HCT116 (cell line): ENCODE measurements around the gene UPF1. TPM values are rescaled to one million over a fixed set of nuclear protein-coding genes. Genes with fewer than 3 reads are reported as not detected.

ENCODE experiments used
- ATAC-seq: fragments of 200-7000 bp; cut with Tn5 transposase; 2 replicates; pipeline ENCODE4 v1.9.1; 2020; ENCODE audit warnings: mild to moderate bottlenecking, moderate library complexity
- BruUV-seq: library from RNA; stranded (reverse); fragments of 400-500 nt; replicated peaks from 2 replicates; lab custom pipeline; 2021; lab: Mats Ljungman, UMichigan
- CTCF ChIA-PET: fragments of 300-600 bp; sonication (Branson Sonifier 250); formaldehyde crosslinking; loops from one replicate; lab custom pipeline; 2021; ENCODE audit warnings: antibody characterized with exemption; lab: Charles Lee
- POLR2A ChIA-PET: fragments of 300-600, 350-600 bp; sonication (Branson Sonifier 250); formaldehyde crosslinking; loops from one replicate; lab custom pipeline; 2021; ENCODE audit warnings: antibody characterized with exemption; lab: Charles Lee
- RAD21 ChIA-PET, 2 experiments: fragments of 300-600 bp; sonication (Branson Sonifier 250); formaldehyde crosslinking; loops; one replicate each; lab custom pipeline; 2023; ENCODE audit warnings: low total read pairs in 2 of 2; ENCODE audit not compliant: uncharacterized antibody in 2 of 2, unreplicated experiment in 2 of 2, low non-redundant PET in 1 of 2; lab: Charles Lee
- DNase-seq: peaks from one replicate; pipeline ENCODE4 v3.0.0-alpha.2; 2010; ENCODE audit warnings: low read depth, low spot score
- H2AFZ ChIP-seq: fragments of 200-600 bp; shearing (Covaris generic), sonication (generic); 2 replicates; pipeline ENCODE4 v1.6.1; 2017; ENCODE audit warnings: low read depth, mixed run types, mixed read lengths, antibody characterized with exemption, low read length; ENCODE audit not compliant: poor library complexity, severe bottlenecking
- H3K27ac ChIP-seq: 2 replicates; pipeline ENCODE4 v1.5.1; 2012; ENCODE audit warnings: low read depth, low read length
- H3K27me3 ChIP-seq: fragments of 200-600 bp; sonication (generic); 2 replicates; pipeline ENCODE4 v1.6.1; 2016; ENCODE audit warnings: mixed run types, low read length, mixed read lengths; ENCODE audit not compliant: insufficient read depth
- H3K36me3 ChIP-seq, 2 experiments: fragments of 200-500 bp in 1 of 2; fragments of 200-600 bp in 1 of 2; sonication (Bioruptor generic) in 1 of 2; sonication (generic) in 1 of 2; 2 replicates each; pipeline versions ENCODE4 v1.5.1 to v1.6.1; 2014 to 2016; ENCODE audit warnings: low read length in 2 of 2, inconsistent platforms in 1 of 2, mixed read lengths in 1 of 2, mixed run types in 1 of 2; ENCODE audit not compliant: insufficient read depth in 2 of 2, control insufficient read depth in 1 of 2
- H3K4me1 ChIP-seq, 2 experiments: fragments of 200-600 bp in 1 of 2; sonication (generic) in 1 of 2; 2 replicates each; pipeline versions ENCODE4 v1.5.1 to v1.6.1; 2012 to 2017; ENCODE audit warnings: low read length in 2 of 2, inconsistent platforms in 1 of 2, mild to moderate bottlenecking in 1 of 2, mixed read lengths in 1 of 2, mixed run types in 1 of 2, moderate library complexity in 1 of 2; ENCODE audit not compliant: insufficient read depth in 2 of 2, control insufficient read depth in 1 of 2
- H3K4me2 ChIP-seq: fragments of 200-600 bp; sonication (generic); 2 replicates; pipeline ENCODE4 v1.6.1; 2017; ENCODE audit warnings: mixed run types, low read length, mixed read lengths
- H3K4me3 ChIP-seq, 2 experiments: fragments of 200-600 bp in 1 of 2; sonication (generic) in 1 of 2; replicated peaks in 1 of 2; 2 replicates each; pipeline ENCODE4 v1.5.1; 2011 to 2016; ENCODE audit warnings: low read length in 2 of 2, control low read depth in 1 of 2, low read depth in 1 of 2, mild to moderate bottlenecking in 1 of 2, mixed read lengths in 1 of 2, mixed run types in 1 of 2
- H3K79me2 ChIP-seq: fragments of 200-600 bp; sonication (generic); 2 replicates; pipeline ENCODE4 v1.6.1; 2017; ENCODE audit warnings: mild to moderate bottlenecking, mixed run types, low read length, moderate library complexity, mixed read lengths; ENCODE audit not compliant: insufficient read depth
- H3K9ac ChIP-seq: fragments of 200-600 bp; sonication (generic); 2 replicates; pipeline ENCODE4 v1.6.1; 2016; ENCODE audit warnings: low read length, mixed read lengths
- H3K9me2 ChIP-seq: fragments of 200-600 bp; sonication (generic), shearing (Covaris generic); 2 replicates; pipeline ENCODE4 v1.6.1; 2017; ENCODE audit warnings: mixed run types, mild to moderate bottlenecking, moderate library complexity; ENCODE audit not compliant: insufficient read depth
- H3K9me3 ChIP-seq, 2 experiments: fragments of 200-500 bp in 1 of 2; fragments of 200-600 bp in 1 of 2; sonication (Bioruptor generic) in 1 of 2; sonication (generic) in 1 of 2; 2 replicates each; pipeline ENCODE4 v1.6.1; 2014 to 2017; ENCODE audit warnings: low read length in 2 of 2, mixed read lengths in 2 of 2, inconsistent platforms in 1 of 2, low read depth in 1 of 2, mild to moderate bottlenecking in 1 of 2, mixed run types in 1 of 2, moderate library complexity in 1 of 2; ENCODE audit not compliant: control insufficient read depth in 1 of 2, insufficient read depth in 1 of 2
- H4K20me1 ChIP-seq: fragments of 200-600 bp; sonication (generic), shearing (Covaris generic); 2 replicates; pipeline ENCODE4 v1.6.1; 2017; ENCODE audit warnings: mixed run types, mild to moderate bottlenecking, moderate library complexity; ENCODE audit not compliant: insufficient read depth
- ELF1 ChIP-seq: IDR thresholded peaks from 2 replicates; pipeline ENCODE4 v1.6.1; 2012; ENCODE audit warnings: low read depth, borderline replicate concordance
- FOSL1 ChIP-seq: IDR thresholded peaks from 2 replicates; pipeline ENCODE4 v1.6.1; 2012; ENCODE audit warnings: low read depth
- JUND ChIP-seq: IDR thresholded peaks from 2 replicates; pipeline ENCODE4 v1.6.1; 2012
- MAX ChIP-seq: IDR thresholded peaks from 2 replicates; pipeline ENCODE4 v1.6.1; 2012
- RAD21 ChIP-seq: IDR thresholded peaks from 2 replicates; pipeline ENCODE4 v1.6.1; 2012; ENCODE audit warnings: low read depth, mild to moderate bottlenecking
- SP1 ChIP-seq: IDR thresholded peaks from 2 replicates; pipeline ENCODE4 v1.6.1; 2012; ENCODE audit warnings: low read depth
- SRF ChIP-seq: IDR thresholded peaks from 2 replicates; pipeline ENCODE4 v1.6.1; 2012; ENCODE audit warnings: low read depth
- YY1 ChIP-seq: IDR thresholded peaks from 2 replicates; pipeline ENCODE4 v1.6.1; 2011; ENCODE audit warnings: low read length, low read depth, moderate library complexity, mild to moderate bottlenecking; ENCODE audit not compliant: insufficient replicate concordance; ENCODE audit errors: extremely low read depth
- ZBTB33 ChIP-seq: IDR thresholded peaks from 2 replicates; pipeline ENCODE4 v1.6.1; 2011; ENCODE audit warnings: mild to moderate bottlenecking, low read length, moderate library complexity; ENCODE audit not compliant: insufficient replicate concordance; ENCODE audit errors: extremely low read depth
- intact Hi-C: fragments of 100-400 bp; cut with micrococcal nuclease; formaldehyde crosslinking; loops from 2 replicates; pipeline ENCODE4 v1.10.0; 2022
- total RNA-seq: library from RNA; stranded (reverse); gene quantifications from one replicate; pipeline ENCODE4 v1.2.1, GENCODE V29; 2021; ENCODE audit not compliant: unreplicated experiment

The UPF1 gene
- total RNA-seq, 1 experiment from 2014 or later: 78.5 TPM

GRCh38 chr19:18833849-18834643, 2.3 kb downstream of the UPF1 start:
- RAD21 ChIA-PET: no interaction called here
- H3K4me1 ChIP-seq: peaks cover 6 to 15% of the 10 kb centered on the region in 2 experiments
- POLR2A ChIA-PET: interaction anchor here (1.6 kb wide), 1 partner anchor 13 kb away, joined by 4 read pairs; no protein-coding TSS in a partner anchor
- CTCF ChIA-PET: no interaction called here
- peak overlapping the region in 1 of 2 experiments; percentile 77; a peak in 3 of 4 replicates for H3K4me3 ChIP-seq
- intact Hi-C loops: no loop called here
- peak overlapping the region; percentile 100 for H3K4me2 ChIP-seq
- no TSS peak for BruUV-seq
- DNase-seq (no peak), ATAC-seq (no peak)
- H3K9ac ChIP-seq: peak overlapping the region; percentile 30; the same call in 1 of the 2 replicates
- no peak overlapping the region for H2AFZ ChIP-seq
- no peaks in the 10 kb centered on the region for H3K9me3 ChIP-seq
- no peak for TF ChIP-seq ELF1
- TF ChIP-seq RAD21: no peak
- no peak for TF ChIP-seq ZBTB33
- no peak for TF ChIP-seq SP1
- no peak for TF ChIP-seq YY1
- no peak for TF ChIP-seq FOSL1
- TF ChIP-seq MAX: no peak
- no peak for TF ChIP-seq JUND
- TF ChIP-seq SRF: no peak
- TF ChIP-seq, all 23 proteins: peak for 0
- peaks cover 73% of the 10 kb centered on the region for H3K79me2 ChIP-seq
- H3K27me3 ChIP-seq: no peaks in the 10 kb centered on the region
- no peak overlapping the region for H3K27ac ChIP-seq
- no peaks in the 10 kb centered on the region for H3K9me2 ChIP-seq
- H4K20me1 ChIP-seq: peaks cover 23% of the 10 kb centered on the region; the same call in 1 of the 2 replicates
- H3K36me3 ChIP-seq: peaks cover 27 to 47% of the 10 kb centered on the region in 2 experiments
